ENCODE results near the gene SIMC1. TPM values are rescaled to one million over a fixed set of nuclear protein-coding genes. Genes with fewer than 3 reads are reported as not detected.
"Not testable (repeated sequence)": the region's sequence is repeated elsewhere in the genome, so short reads cannot be mapped to it uniquely, and the experiment has no call there.

SIMC1 gene
- total RNA-seq, 1 experiment from 2014 or later, result 17.7 TPM

DNA sequence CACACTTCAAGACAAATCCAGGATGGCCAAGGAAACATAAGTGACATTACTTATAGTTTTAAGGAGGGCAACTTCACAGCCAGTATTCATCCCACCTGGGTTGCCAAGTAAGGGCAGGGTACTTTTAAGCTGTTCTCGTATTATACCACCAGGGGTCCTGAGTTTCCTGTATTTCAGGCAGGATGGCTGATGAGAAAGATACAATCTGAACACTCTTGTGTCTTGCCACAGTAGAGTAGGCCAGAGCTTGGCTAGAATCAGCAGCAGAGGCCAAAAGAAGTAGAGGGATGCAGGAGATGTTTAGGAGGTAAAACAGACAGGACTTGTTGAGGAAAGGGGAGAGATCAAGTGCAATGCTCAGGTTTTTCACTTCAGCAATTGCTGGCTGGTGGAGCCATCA, 3.1 kb upstream of the SIMC1 start:
- not testable (repeated sequence) for H3K4ac ChIP-seq (ENCODE audit: low read depth, low read length); H3T11ph ChIP-seq (ENCODE audit: low read length); H3K36me3 Mint-ChIP-seq (ENCODE audit: insufficient read depth in 1 of 3, low read depth in 3 of 3); H3K4me1 ChIP-seq (ENCODE audit: insufficient read depth, low read length); H3K27ac ChIP-seq (ENCODE audit: insufficient read length, low read depth, low read length); H3K9me3 Mint-ChIP-seq; H3K18ac ChIP-seq (ENCODE audit: insufficient read length, low read depth, low read length); H2BK12ac ChIP-seq (ENCODE audit: insufficient read length, low read depth, low read length); H3K27ac Mint-ChIP-seq; H3K56ac ChIP-seq (ENCODE audit: insufficient read length, low read depth, low read length); H3K79me1 ChIP-seq (ENCODE audit: insufficient read depth, low read depth, low read length, poor library complexity, severe bottlenecking); H3K4me3 Mint-ChIP-seq; H3K79me2 ChIP-seq (ENCODE audit: insufficient read depth, low read length); H2BK15ac ChIP-seq (ENCODE audit: low read depth, low read length); H3K23ac ChIP-seq (ENCODE audit: insufficient read length, low read depth, low read length); H2BK5ac ChIP-seq (ENCODE audit: insufficient read length, low read length); H3K27me3 ChIP-seq (ENCODE audit: insufficient read depth, low read length); H3K14ac ChIP-seq (ENCODE audit: insufficient read depth, low read length); H4K91ac ChIP-seq (ENCODE audit: insufficient read length, low read depth, low read length); H4K20me1 ChIP-seq (ENCODE audit: control insufficient read depth, insufficient read depth, insufficient read length); H3K23me2 ChIP-seq (ENCODE audit: insufficient read length, low read depth, low read length, poor library complexity, severe bottlenecking); H3K4me1 Mint-ChIP-seq; H3K4me2 ChIP-seq (ENCODE audit: insufficient read depth, insufficient read length, low read length); H3K9ac ChIP-seq (ENCODE audit: extremely low read depth, insufficient read length, low read length); H4K5ac ChIP-seq (ENCODE audit: insufficient read length, low read depth, low read length); H4K8ac ChIP-seq (replicated peaks; ENCODE audit: insufficient read length, low read depth, low read length); H3K9me3 ChIP-seq (ENCODE audit: control insufficient read depth, low read depth, low read length); H2BK120ac ChIP-seq (ENCODE audit: low read depth, low read length, poor library complexity, severe bottlenecking); H2AK5ac ChIP-seq (ENCODE audit: insufficient read length, low read length); H2BK20ac ChIP-seq (ENCODE audit: low read depth, low read length, poor library complexity, severe bottlenecking); H2AFZ ChIP-seq (ENCODE audit: low read length)
- peak; percentile 29 for DNase-seq
- WGBS (ENCODE audit: extremely low coverage, insufficient read length, low lambda C conversion rate), result no CpG with 5 or more reads among the region's 1 CpG
- H3K27me3 Mint-ChIP-seq (ENCODE audit: low read depth), result peaks cover 16% of the 10 kb centered on the region
- TF ChIP-seq, protein P1, sequence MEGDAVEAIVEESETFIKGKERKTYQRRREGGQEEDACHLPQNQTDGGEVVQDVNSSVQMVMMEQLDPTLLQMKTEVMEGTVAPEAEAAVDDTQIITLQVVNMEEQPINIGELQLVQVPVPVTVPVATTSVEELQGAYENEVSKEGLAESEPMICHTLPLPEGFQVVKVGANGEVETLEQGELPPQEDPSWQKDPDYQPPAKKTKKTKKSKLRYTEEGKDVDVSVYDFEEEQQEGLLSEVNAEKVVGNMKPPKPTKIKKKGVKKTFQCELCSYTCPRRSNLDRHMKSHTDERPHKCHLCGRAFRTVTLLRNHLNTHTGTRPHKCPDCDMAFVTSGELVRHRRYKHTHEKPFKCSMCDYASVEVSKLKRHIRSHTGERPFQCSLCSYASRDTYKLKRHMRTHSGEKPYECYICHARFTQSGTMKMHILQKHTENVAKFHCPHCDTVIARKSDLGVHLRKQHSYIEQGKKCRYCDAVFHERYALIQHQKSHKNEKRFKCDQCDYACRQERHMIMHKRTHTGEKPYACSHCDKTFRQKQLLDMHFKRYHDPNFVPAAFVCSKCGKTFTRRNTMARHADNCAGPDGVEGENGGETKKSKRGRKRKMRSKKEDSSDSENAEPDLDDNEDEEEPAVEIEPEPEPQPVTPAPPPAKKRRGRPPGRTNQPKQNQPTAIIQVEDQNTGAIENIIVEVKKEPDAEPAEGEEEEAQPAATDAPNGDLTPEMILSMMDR (conservative IDR thresholded peaks at IDR 0.05), result peak; percentile 60

DNA sequence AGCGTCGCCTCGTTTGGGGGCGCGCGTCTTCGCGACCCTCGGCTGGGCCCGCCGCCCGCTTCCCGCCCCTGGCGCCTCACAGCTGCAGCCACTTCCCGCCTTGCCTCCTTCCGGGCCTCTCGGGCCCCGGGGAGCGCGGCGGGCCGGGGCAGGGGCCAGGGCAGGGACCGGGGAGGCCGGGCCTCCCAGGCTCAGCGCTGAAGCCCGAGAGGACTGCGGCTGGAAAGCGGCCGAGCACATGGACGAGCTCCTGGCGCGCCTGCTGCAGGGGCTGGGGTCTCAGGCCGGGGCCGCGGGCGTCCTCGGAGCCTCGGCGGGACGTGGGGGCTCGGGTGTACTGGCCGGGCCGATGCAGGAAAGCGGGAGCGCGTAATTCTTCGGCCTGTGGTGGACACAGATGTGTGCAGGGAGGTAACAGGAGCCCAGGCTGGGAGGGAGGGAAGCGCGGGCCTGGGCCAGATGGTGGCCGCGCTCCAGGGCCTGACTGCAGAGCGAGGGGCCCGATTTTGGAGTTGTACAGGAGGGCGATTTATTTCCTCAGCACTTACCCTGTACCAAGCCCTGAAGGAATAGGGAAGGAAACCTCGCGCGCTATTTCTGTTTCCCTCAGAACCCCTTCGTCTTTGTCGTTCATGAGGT, 540 bp downstream of the SIMC1 start:
- H3K9ac ChIP-seq (ENCODE audit: extremely low read depth, insufficient read length, low read length); H3K23ac ChIP-seq (ENCODE audit: insufficient read length, low read depth, low read length); H3K56ac ChIP-seq (ENCODE audit: insufficient read length, low read depth, low read length); H3K79me1 ChIP-seq (ENCODE audit: insufficient read depth, low read depth, low read length, poor library complexity, severe bottlenecking); H3K9me3 Mint-ChIP-seq; H3K36me3 Mint-ChIP-seq (ENCODE audit: insufficient read depth in 1 of 3, low read depth in 3 of 3); H3K14ac ChIP-seq (ENCODE audit: insufficient read depth, low read length); H2BK15ac ChIP-seq (ENCODE audit: low read depth, low read length); H4K8ac ChIP-seq (replicated peaks; ENCODE audit: insufficient read length, low read depth, low read length); H3K79me2 ChIP-seq (ENCODE audit: insufficient read depth, low read length); H4K5ac ChIP-seq (ENCODE audit: insufficient read length, low read depth, low read length); H4K91ac ChIP-seq (ENCODE audit: insufficient read length, low read depth, low read length); H4K20me1 ChIP-seq (ENCODE audit: control insufficient read depth, insufficient read depth, insufficient read length); H3K27me3 ChIP-seq (ENCODE audit: insufficient read depth, low read length); H3K9me3 ChIP-seq (ENCODE audit: control insufficient read depth, low read depth, low read length); H3K4me2 ChIP-seq (ENCODE audit: insufficient read depth, insufficient read length, low read length); H2BK12ac ChIP-seq (ENCODE audit: insufficient read length, low read depth, low read length); H2AFZ ChIP-seq (ENCODE audit: low read length); H3K4me3 Mint-ChIP-seq; H3T11ph ChIP-seq (ENCODE audit: low read length); H2BK5ac ChIP-seq (ENCODE audit: insufficient read length, low read length); H3K27ac ChIP-seq (ENCODE audit: insufficient read length, low read depth, low read length); H3K18ac ChIP-seq (ENCODE audit: insufficient read length, low read depth, low read length); H3K27ac Mint-ChIP-seq; H2AK5ac ChIP-seq (ENCODE audit: insufficient read length, low read length); DNase-seq; H2BK20ac ChIP-seq (ENCODE audit: low read depth, low read length, poor library complexity, severe bottlenecking); H3K4me1 Mint-ChIP-seq; H3K23me2 ChIP-seq (ENCODE audit: insufficient read length, low read depth, low read length, poor library complexity, severe bottlenecking); H2BK120ac ChIP-seq (ENCODE audit: low read depth, low read length, poor library complexity, severe bottlenecking); H3K4ac ChIP-seq (ENCODE audit: low read depth, low read length); H3K4me1 ChIP-seq (ENCODE audit: insufficient read depth, low read length): not testable (repeated sequence)
- WGBS (ENCODE audit: extremely low coverage, insufficient read length, low lambda C conversion rate), result no CpG with 5 or more reads among the region's 59 CpGs
- peaks cover 16% of the 10 kb centered on the region for H3K27me3 Mint-ChIP-seq (ENCODE audit: low read depth)
